ENCODE measurements around the gene NAIF1. TPM values are rescaled to one million over a fixed set of nuclear protein-coding genes. Genes with fewer than 3 reads are reported as not detected.

Gene NAIF1
- total RNA-seq, 1 experiment from 2014 or later, result 11.0 TPM

- peaks cover 56% of the 10 kb centered on the region for H3K79me2 ChIP-seq (ENCODE audit: insufficient read depth, low read length)
- no peak overlapping the region for H3K9ac ChIP-seq (ENCODE audit: low read length)
- H3K4me3 ChIP-seq (replicated peaks in 1 of 2; ENCODE audit: low read depth in 1 of 2, low read length in 2 of 2), result no peak overlapping the region
- ATAC-seq (no peak), DNase-seq (ENCODE audit: low read depth, low spot score) (no peak)
- POLR2A ChIA-PET, result no interaction called here
- peaks cover 11 to 19% of the 10 kb centered on the region in 2 experiments for H3K36me3 ChIP-seq (ENCODE audit: control insufficient read depth in 1 of 2, insufficient read depth in 2 of 2, low read length in 2 of 2)
- no peak for TF ChIP-seq SRF (IDR thresholded peaks at IDR 0.05; ENCODE audit: low read depth)
- no peak for TF ChIP-seq CBX3 (IDR thresholded peaks at IDR 0.05; ENCODE audit: low read depth)
- no peak for TF ChIP-seq SIN3A (IDR thresholded peaks at IDR 0.05; ENCODE audit: low read depth)
- TF ChIP-seq POLR2AphosphoS5 (IDR thresholded peaks at IDR 0.05; ENCODE audit: low read depth, low read length), result no peak
- TF ChIP-seq CEBPB (IDR thresholded peaks at IDR 0.05; ENCODE audit: low read depth), result no peak
- TF ChIP-seq YY1 (IDR thresholded peaks at IDR 0.05; ENCODE audit: extremely low read depth, insufficient replicate concordance, low read depth, low read length), result no peak
- TF ChIP-seq REST (IDR thresholded peaks at IDR 0.05; ENCODE audit: low read depth), result no peak
- no peak for TF ChIP-seq EZH2phosphoT487 (IDR thresholded peaks at IDR 0.05; ENCODE audit: borderline replicate concordance)
- TF ChIP-seq ZBTB33 (IDR thresholded peaks at IDR 0.05; ENCODE audit: extremely low read depth, insufficient replicate concordance, low read length), result no peak
- TF ChIP-seq ZFX (IDR thresholded peaks at IDR 0.05), result no peak
- no peak for TF ChIP-seq RAD21 (IDR thresholded peaks at IDR 0.05; ENCODE audit: low read depth)
- no peak for TF ChIP-seq POLR2A (IDR thresholded peaks at IDR 0.05; ENCODE audit: borderline replicate concordance, extremely low read depth, insufficient read depth, insufficient read length)
- no peak for TF ChIP-seq ELF1 (IDR thresholded peaks at IDR 0.05; ENCODE audit: borderline replicate concordance, low read depth)
- no peak for TF ChIP-seq CTCF (IDR thresholded peaks at IDR 0.05 in 2 of 3, conservative IDR thresholded peaks at IDR 0.05 in 1 of 3; ENCODE audit: borderline replicate concordance in 1 of 3, insufficient read depth in 1 of 3, low read depth in 2 of 3, low read length in 2 of 3)
- no peak for TF ChIP-seq ZNF274 (IDR thresholded peaks at IDR 0.05; ENCODE audit: low read depth, low read length)
- no peak for TF ChIP-seq EGR1 (IDR thresholded peaks at IDR 0.05; ENCODE audit: low read depth)
- TF ChIP-seq EZH2 (IDR thresholded peaks at IDR 0.05), result no peak
- no peak for TF ChIP-seq ATF3 (IDR thresholded peaks at IDR 0.05)
- TF ChIP-seq JUND (IDR thresholded peaks at IDR 0.05), result no peak
- no peak for TF ChIP-seq TCF7L2 (IDR thresholded peaks at IDR 0.05; ENCODE audit: borderline replicate concordance, extremely low read depth, insufficient read depth, insufficient read length)
- CTCF ChIA-PET, result no interaction called here
- no peak overlapping the region for H3K27ac ChIP-seq (ENCODE audit: low read depth, low read length)
- BruUV-seq (replicated peaks), result no TSS peak
- no peak overlapping the region for H2AFZ ChIP-seq (ENCODE audit: low read depth, low read length, poor library complexity, severe bottlenecking)
- H3K27me3 ChIP-seq (ENCODE audit: insufficient read depth, low read length), result no peaks in the 10 kb centered on the region
- no peaks in the 10 kb centered on the region for H3K9me2 ChIP-seq (ENCODE audit: insufficient read depth)
- intact Hi-C loops (cut with micrococcal nuclease), result no loop called here
- H4K20me1 ChIP-seq (ENCODE audit: insufficient read depth), result no peaks in the 10 kb centered on the region; the same call in 1 of the 2 replicates
- RAD21 ChIA-PET (ENCODE audit: low non-redundant PET in 1 of 2, low total read pairs in 2 of 2, uncharacterized antibody in 2 of 2, unreplicated experiment in 2 of 2), result no interaction called here
- H3K9me3 ChIP-seq (ENCODE audit: control insufficient read depth in 1 of 2, insufficient read depth in 1 of 2, low read depth in 1 of 2, low read length in 2 of 2), result no peaks in the 10 kb centered on the region
- H3K4me2 ChIP-seq (ENCODE audit: low read length), result no peak overlapping the region
- peaks cover 17 to 35% of the 10 kb centered on the region in 2 experiments for H3K4me1 ChIP-seq (ENCODE audit: control insufficient read depth in 1 of 2, insufficient read depth in 2 of 2, low read length in 2 of 2)
These were observed 33.5 kb upstream of the NAIF1 start for GRCh38 chr9:128100581-128100980.

All from HCT116 (cell line).